HL-60 (cell line): Measurements from ENCODE around the gene CITED2.

Experiments used
- DNase-seq, 2 experiments: peaks; one replicate each; pipeline ENCODE4 v3.0.0-alpha.2; 2010 to 2020; ENCODE audit warnings: low read depth in 1 of 2, low spot score in 1 of 2
- H3K27ac ChIP-seq: fragments of 250-450 bp; sonication (Bioruptor Pico); replicated peaks from 2 replicates; pipeline ENCODE4 v1.5.1; 2020; ENCODE audit warnings: mild to moderate bottlenecking, moderate library complexity
- H3K27me3 ChIP-seq: fragments of 250-450 bp; sonication (Bioruptor Pico); 2 replicates; pipeline ENCODE4 v1.5.1; 2021; ENCODE audit warnings: mild to moderate bottlenecking, moderate library complexity; ENCODE audit not compliant: insufficient read depth, poor library complexity, severe bottlenecking
- H3K4me3 ChIP-seq: replicated peaks from 2 replicates; pipeline ENCODE4 v1.5.1; 2011; ENCODE audit warnings: mild to moderate bottlenecking, control low read depth, low read length; ENCODE audit not compliant: insufficient read depth
- CTCF ChIP-seq: IDR thresholded peaks from one replicate; pipeline ENCODE4 v1.5.1; 2011; ENCODE audit warnings: low read length, control low read depth, inconsistent platforms; ENCODE audit not compliant: insufficient read depth
- GABPA ChIP-seq: IDR thresholded peaks from 2 replicates; pipeline ENCODE4 v1.6.1; 2012; ENCODE audit warnings: low read depth
- POLR2AphosphoS5 ChIP-seq: IDR thresholded peaks from 2 replicates; pipeline ENCODE4 v1.6.1; 2012; ENCODE audit warnings: low read depth
- REST ChIP-seq: IDR thresholded peaks from 2 replicates; pipeline ENCODE4 v1.6.1; 2012; ENCODE audit warnings: low read depth; ENCODE audit not compliant: insufficient replicate concordance
- SPI1 ChIP-seq: IDR thresholded peaks from 2 replicates; pipeline ENCODE4 v1.6.1; 2012; ENCODE audit warnings: low read depth, mild to moderate bottlenecking, borderline replicate concordance

Gene CITED2

GRCh38 chr6:139355777-139356445, 18.5 kb downstream of the CITED2 start:
- TF ChIP-seq SPI1: no peak
- no peak for TF ChIP-seq POLR2AphosphoS5
- TF ChIP-seq CTCF: no peak
- TF ChIP-seq REST: no peak
- TF ChIP-seq GABPA: no peak
- Histone ChIP-seq H3K4me3 (no peak overlapping the region), H3K27ac (no peak overlapping the region), H3K27me3 (no peaks in the 10 kb centered on the region)
- no peak for DNase-seq

- TF ChIP-seq CTCF (no peak), POLR2AphosphoS5 (no peak), REST (no peak), SPI1 (no peak), GABPA (no peak)
- H3K27ac ChIP-seq: no peak overlapping the region
- H3K4me3 ChIP-seq: no peak overlapping the region
- H3K27me3 ChIP-seq: no peaks in the 10 kb centered on the region
- no peak for DNase-seq
Observed at GRCh38 chr6:139355172-139355571, 19.3 kb downstream of the CITED2 start.

GRCh38 chr6:139354189-139354588, 20.3 kb downstream of the CITED2 start:
- no peak overlapping the region for H3K4me3 ChIP-seq
- TF ChIP-seq POLR2AphosphoS5 (no peak), SPI1 (no peak), CTCF (no peak), GABPA (no peak), REST (no peak)
- H3K27me3 ChIP-seq: no peaks in the 10 kb centered on the region
- no peak overlapping the region for H3K27ac ChIP-seq
- DNase-seq: no peak
